ENCODE measurements around the gene ZNF512B.

Gene ZNF512B

DNA sequence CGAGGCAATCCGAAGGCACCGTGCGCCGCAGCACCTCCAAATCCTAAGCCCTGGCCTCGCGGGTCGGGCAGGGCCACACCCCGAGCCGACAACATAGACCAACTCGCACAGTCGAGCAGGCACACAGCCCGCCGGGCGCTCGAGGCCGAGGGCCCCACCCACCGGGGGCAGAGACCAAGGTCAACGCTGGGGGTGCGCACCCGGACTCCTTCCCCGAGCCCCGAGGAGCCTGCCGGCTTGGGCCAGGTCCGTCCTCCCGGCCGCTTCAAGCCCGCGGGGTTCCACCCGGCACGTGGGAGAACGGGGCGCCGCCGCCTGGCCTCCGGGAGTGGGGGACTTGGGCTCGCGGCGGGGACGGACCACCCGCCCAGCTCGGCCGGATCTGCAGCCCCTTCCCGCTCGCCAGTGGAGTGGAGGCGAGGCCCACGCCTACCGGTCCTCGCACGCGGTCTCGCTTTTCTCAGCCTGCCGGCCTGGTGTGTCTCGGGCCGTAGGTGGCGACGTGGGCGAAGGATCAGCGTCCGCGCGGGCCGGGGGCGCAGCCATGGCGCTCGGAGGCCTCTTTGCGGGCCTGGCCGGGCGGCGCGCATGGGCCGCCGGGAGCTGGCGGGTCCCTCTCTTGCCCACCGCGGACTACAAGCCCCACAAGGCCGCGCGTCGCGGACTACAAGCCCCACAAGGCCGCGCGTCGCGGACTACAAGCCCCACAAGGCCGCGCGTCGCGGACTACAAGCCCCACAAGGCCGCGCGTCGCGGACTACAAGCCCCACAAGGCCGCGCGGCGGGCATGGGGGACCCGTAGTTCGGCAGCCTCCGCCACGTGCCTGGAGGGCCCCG is 13.7 kb downstream of the ZNF512B start, which contains the start of gene UCKL1:
Gene UCKL1 (minus strand): TSS at position 590 of the 837 bp plus-strand sequence. CDS start 44 bp downstream, at position 546.
- peak within 1 kb of the TSS; percentile 74 for H3K4me3 ChIP-seq (ENCODE audit: low read length)
- peak; percentile 91 for DNase-seq (ENCODE audit: low read depth)
- TF ChIP-seq, protein P1, sequence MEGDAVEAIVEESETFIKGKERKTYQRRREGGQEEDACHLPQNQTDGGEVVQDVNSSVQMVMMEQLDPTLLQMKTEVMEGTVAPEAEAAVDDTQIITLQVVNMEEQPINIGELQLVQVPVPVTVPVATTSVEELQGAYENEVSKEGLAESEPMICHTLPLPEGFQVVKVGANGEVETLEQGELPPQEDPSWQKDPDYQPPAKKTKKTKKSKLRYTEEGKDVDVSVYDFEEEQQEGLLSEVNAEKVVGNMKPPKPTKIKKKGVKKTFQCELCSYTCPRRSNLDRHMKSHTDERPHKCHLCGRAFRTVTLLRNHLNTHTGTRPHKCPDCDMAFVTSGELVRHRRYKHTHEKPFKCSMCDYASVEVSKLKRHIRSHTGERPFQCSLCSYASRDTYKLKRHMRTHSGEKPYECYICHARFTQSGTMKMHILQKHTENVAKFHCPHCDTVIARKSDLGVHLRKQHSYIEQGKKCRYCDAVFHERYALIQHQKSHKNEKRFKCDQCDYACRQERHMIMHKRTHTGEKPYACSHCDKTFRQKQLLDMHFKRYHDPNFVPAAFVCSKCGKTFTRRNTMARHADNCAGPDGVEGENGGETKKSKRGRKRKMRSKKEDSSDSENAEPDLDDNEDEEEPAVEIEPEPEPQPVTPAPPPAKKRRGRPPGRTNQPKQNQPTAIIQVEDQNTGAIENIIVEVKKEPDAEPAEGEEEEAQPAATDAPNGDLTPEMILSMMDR (IDR thresholded peaks at IDR 0.05; ENCODE audit: insufficient read depth, low read depth, low read length, missing control alignments): no peak

DNA sequence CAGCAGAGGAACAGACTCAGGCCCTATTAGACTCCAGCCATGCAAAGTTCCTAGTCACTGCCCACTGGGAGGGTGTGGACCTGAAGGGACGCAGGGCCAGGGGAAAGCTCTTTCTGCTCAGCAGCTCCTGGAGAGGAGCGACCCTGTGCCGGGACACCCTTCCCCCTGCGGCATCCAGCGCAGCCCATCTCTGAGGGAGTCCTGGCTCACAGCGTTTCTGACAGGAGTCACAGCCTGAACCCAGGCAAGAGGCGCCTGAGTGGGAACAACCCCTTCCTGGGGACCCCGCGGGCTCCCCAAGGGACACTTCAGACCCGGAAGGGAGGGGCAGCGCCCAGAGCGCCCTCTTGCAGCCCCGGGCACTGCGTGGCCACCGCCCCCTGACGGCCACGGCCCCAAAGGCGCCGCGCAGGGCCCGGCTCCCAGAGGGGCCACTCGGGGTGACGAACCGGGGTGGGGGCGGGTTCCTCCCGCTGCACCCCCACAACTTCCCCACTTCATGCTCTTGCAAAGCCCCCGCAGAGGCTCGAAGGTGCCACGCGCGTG is 14.4 kb downstream of the ZNF512B start:
- peak; percentile 28 for DNase-seq (ENCODE audit: low read depth)

DNA sequence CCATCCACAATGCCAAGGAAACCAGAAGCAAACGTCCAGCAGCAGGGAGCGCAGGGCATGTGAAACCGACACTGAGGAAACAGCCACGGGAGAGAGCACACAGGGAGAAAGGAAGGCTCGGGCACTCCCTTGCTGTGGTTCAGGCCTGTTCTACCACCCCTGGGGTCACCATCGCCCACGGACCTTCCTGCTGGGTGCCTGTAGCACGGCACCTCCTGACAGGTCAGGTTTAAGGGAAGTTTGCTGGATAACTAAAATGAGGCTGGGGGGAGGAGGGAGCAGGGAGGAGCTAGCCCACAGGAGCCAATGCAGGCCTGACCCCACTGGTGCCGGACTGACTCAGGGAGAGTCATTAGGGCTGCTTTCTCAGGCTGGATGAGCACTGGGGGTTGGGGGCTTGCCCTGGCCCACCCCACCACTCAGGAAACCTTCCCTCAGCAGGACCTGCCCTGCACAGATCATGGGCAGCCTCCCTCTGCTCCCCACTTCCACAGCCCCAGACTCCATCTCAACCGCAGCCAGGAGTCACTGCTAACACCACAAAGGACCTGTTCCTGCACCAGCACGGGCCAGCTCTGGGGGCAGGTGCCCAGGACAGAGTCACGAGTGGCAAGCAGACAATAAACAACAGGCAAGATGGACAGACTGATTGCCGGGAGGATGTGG is 15.8 kb downstream of the ZNF512B start:
- H3K4me3 ChIP-seq (ENCODE audit: low read length): no peak overlapping the region
- DNase-seq (ENCODE audit: low read depth): no peak

More for the DNA sequence above, 14.4 kb downstream of the ZNF512B start:
- TF ChIP-seq, protein P1 (IDR thresholded peaks at IDR 0.05; ENCODE audit: insufficient read depth, low read depth, low read length, missing control alignments): no peak
- H3K4me3 ChIP-seq (ENCODE audit: low read length): peak overlapping the region; percentile 74

DNA sequence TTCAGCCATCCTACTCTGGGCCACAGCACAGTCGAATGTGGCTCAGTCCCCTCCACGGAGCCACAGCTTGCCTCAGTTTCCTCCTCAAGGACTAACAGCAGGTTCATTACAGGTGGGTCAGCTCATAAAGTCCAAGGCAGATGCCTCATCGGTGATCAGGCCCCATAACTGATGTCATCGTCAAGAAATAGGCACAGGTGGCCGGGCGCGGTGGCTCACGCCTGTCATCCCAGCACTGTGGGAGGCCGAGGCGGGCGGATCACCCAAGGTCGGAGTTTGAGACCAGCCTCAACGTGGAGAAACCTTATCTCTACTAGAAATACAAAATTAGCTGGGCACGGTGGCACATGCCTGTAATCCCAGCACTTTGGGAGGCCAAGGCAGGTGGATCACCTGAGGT is 17.0 kb downstream of the ZNF512B start:
- TF ChIP-seq, protein P1 (IDR thresholded peaks at IDR 0.05; ENCODE audit: insufficient read depth, low read depth, low read length, missing control alignments): no peak
- DNase-seq (ENCODE audit: low read depth): no peak
- H3K4me3 ChIP-seq (ENCODE audit: low read length): no peak overlapping the region

More for the DNA sequence above, 15.8 kb downstream of the ZNF512B start:
- TF ChIP-seq, protein P1 (IDR thresholded peaks at IDR 0.05; ENCODE audit: insufficient read depth, low read depth, low read length, missing control alignments): no peak

DNA sequence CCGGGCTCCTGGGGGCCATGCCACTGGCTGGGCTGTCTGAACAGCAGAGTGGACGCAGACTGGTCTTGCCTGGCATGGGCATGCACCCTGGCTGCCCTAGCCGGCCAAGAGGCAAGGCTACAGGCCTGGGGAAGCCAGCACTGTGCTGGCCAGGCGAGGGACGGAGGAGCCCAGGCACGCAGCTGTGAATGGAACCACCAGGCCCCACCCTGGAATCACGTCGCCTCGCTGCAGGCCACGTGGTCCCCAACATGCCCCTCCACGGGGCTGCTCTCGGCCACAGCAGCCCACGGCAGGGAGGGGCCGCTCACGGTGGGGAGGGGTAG is 17.6 kb downstream of the ZNF512B start:
- DNase-seq (ENCODE audit: low read depth): no peak
- TF ChIP-seq, protein P1 (IDR thresholded peaks at IDR 0.05; ENCODE audit: insufficient read depth, low read depth, low read length, missing control alignments): no peak
- H3K4me3 ChIP-seq (ENCODE audit: low read length): no peak overlapping the region

DNA sequence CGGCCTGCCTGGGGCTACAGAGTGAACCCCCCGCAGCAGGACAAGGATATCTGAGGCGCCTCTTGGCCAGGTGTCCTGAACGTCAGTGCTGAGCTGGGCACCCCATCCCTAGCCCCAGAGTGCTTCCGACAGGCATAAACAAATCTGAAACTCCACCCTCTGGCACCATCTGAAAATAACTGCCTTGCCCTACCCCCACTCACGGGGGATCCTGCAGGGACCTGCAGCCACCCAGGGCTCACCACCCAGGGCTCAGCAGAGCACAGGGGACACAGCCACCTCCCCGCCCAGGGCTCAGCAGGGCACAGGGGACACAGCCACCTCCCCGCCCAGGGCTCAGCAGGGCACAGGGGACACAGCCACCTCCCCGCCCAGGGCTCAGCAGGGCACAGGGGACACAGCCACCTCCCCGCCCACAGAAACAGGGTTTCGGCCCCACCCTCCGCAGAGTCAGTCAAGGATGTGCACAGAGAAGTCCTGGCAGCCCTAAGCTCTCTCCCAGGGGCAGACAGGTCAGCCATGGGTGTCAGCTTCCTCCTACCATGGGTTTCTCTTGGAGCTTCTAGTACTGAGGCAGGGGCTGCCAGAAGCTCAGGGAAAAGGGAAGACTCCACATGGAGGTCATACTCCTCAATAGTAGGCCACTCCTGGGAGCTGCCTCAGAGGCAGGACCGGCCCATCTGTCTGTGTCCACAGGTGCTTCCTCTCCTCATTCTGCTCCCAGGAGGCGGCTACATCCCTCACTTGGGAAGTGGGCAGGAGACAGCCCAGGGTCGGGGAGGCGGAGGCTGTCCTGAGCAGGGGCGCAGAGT is 18.1 kb downstream of the ZNF512B start:
- H3K4me3 ChIP-seq (ENCODE audit: low read length): no peak overlapping the region
- TF ChIP-seq, protein P1 (IDR thresholded peaks at IDR 0.05; ENCODE audit: insufficient read depth, low read depth, low read length, missing control alignments): no peak
- no peak for DNase-seq (ENCODE audit: low read depth)

Measured in epithelial cell of esophagus (primary cell).